GM12875 (cell line): ENCODE results near the gene NOTCH1.

Experiments used
- H3K4me3 ChIP-seq: one replicate; pipeline ENCODE4 v1.5.1; 2011; ENCODE audit warnings: low read depth, low read length, control low read depth
- TF ChIP-seq, protein P1 (sequence below): IDR thresholded peaks from 2 replicates; pipeline ENCODE4 v1.5.1; 2011; ENCODE audit warnings: low read depth, mild to moderate bottlenecking, control low read depth, inconsistent platforms, low read length, moderate library complexity, borderline replicate concordance; ENCODE audit not compliant: insufficient read depth

NOTCH1 gene

DNA sequence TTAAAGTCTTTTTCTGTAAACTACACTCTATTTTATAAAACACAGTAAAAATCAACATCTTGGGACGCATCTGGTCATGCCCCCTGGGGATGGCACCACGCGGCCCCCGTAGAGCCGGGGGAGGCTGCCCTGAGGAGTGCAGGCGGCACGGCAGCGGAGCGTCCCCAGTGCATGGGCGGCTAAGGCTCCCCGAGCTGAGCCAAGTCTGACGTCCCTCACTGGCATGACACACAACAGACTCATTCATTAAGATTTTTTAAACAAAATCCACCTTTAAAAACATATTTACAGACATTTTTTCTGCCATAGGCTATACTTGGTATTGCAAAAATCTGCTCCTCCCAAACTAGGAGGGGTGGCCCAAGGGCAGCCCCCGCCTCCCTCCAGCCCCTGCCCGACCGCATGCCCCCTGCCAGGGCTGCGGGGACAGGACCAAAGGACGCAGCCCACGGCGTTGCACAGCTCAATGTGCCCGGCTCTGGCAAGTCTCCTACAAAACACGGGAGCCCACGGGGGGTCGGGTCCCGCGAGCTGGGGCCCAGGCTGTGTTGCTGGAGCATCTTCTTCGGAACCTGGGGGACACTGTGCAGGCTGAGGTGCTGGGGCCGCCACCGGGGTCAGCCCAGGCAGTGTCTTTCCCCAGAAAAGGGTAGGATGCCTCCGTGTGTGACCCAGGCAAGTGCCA is 51.2 kb downstream of the NOTCH1 start:
- no peak overlapping the region for H3K4me3 ChIP-seq
- TF ChIP-seq, protein P1, sequence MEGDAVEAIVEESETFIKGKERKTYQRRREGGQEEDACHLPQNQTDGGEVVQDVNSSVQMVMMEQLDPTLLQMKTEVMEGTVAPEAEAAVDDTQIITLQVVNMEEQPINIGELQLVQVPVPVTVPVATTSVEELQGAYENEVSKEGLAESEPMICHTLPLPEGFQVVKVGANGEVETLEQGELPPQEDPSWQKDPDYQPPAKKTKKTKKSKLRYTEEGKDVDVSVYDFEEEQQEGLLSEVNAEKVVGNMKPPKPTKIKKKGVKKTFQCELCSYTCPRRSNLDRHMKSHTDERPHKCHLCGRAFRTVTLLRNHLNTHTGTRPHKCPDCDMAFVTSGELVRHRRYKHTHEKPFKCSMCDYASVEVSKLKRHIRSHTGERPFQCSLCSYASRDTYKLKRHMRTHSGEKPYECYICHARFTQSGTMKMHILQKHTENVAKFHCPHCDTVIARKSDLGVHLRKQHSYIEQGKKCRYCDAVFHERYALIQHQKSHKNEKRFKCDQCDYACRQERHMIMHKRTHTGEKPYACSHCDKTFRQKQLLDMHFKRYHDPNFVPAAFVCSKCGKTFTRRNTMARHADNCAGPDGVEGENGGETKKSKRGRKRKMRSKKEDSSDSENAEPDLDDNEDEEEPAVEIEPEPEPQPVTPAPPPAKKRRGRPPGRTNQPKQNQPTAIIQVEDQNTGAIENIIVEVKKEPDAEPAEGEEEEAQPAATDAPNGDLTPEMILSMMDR: no peak

DNA sequence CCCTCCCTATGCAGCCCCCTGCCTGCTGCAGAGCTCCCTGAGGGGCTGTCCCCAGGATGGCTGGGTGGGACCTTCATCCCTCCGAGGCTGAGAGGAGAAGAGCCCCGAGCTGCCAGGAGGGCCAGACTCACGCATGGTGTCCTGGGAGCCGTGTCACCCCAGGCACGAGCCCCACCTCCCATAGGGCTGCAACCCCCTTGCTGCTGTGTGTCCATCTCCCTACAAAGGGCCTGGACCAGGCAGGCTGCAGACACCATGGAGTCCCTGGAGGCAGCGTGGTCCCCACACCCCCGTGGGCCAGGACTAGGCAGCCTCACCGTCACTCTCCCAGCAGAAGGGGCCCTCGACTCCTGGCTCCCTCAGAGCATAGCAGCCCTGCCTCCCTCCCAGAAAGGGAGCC is 51.8 kb downstream of the NOTCH1 start:
- TF ChIP-seq, protein P1: no peak
- no peak overlapping the region for H3K4me3 ChIP-seq

DNA sequence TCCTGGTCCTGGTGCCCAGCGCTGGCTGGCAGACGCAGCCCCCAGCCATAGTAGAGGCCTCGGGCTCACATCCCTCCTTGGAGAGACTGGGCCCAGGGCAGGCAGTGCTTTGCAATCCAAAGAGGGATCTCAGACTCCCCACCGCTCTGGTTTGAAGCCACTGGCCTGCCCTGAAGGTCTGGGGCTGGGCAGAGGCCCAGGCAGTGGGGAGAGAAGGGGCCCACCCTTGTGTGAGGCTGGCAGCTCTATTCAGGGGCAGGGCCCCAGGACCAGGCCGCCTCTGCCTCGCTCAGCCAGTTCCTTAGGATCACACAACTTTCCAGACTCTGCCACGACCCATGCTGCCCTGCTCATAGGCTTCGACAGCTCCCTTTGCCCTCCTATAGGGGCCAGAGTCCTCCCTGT is 52.3 kb downstream of the NOTCH1 start:
- no peak overlapping the region for H3K4me3 ChIP-seq
- TF ChIP-seq, protein P1: no peak

DNA sequence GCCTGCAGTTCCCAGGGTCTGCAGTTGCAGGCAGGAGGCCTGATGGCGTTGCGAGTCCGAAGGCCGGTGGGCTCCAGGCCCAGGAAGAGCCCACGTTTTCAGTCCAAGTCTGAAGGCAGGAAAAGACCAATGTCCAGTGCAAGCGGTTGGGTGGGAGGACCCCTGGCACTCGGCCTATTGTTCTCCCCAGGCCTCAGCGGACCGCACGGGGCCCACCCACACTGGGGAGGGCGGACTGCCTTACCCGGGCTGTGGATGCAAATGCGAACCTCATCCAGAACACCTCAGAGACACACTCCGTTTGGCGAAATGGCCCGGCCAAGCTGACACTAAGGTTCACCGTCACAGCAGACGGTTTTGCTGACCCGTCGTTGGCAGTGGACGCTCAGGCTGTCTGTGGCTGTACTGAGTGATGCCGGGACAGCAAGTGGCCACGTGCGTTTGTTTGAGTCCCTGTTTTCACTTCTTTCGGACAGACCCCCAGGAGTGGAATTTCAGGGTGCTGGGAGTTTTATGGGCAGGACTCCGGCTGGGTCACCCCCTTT is 52.8 kb downstream of the NOTCH1 start:
- no peak overlapping the region for H3K4me3 ChIP-seq
- TF ChIP-seq, protein P1: no peak

DNA sequence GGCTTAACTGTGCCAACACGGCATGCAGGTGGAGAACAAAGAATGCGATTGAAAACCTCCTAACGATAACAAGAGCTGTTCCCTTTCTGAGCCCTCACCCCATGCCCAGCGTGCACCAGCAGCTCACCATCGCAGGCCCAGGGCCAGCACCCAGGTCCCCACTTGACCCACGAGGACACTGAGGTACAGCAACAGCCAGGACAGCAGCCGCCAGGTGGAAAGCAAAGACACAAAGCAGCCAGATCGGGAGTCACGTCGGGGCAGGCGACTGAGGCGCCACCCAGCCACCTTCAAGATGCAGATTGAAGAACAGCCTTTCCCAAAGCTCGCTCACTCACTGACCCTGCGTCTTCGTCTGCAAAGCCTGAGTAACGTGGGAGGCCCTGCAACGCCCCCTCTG is 56.1 kb downstream of the NOTCH1 start:
- TF ChIP-seq, protein P1: no peak
- H3K4me3 ChIP-seq: no peak overlapping the region

DNA sequence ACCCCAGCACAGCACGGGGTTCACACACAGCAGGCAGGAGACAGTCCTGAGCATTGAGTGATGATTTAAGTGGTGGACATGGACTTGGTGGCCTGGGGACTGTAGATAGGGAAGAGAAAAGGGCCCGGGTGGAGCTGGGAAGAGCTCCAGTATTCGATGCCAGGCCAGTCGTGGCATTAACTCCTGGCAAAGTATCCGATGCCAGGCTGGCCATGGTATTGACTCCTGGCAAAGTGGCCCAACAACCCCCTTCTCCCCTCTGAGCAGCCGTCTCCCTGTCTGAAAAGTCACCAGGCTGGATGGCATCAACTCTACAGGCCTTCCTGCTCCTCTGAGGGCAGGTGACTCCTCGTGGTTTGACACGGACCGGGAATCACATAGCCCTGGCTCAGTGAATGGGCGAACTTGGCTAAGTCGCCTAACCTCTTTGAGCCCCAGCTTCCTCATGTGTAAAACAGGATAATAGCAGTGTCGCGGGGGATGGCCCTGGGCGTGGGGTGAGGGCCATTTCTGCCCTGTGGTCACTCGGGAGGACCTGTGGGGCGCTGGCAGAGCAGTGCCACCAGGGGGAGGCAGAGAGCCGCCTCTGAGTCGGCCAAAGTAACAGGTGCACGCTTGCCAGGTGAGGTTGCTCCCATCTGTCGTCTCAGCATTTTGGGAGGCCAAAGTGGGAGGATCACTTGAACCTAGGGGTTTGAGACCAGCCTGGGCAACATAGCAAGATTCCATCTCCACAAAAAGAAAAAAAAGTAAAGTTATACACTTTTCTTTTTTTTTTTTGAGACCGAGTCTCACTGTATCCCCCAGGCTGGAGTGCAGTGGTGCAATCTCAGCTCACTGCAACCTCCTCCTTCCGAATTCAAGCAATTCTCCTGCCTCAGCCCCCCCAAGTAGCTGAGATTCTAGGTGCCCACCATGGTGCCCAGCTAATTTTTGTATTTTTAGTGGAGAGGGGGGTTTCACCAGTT is 57.3 kb downstream of the NOTCH1 start:
- TF ChIP-seq, protein P1: peak; percentile 96

DNA sequence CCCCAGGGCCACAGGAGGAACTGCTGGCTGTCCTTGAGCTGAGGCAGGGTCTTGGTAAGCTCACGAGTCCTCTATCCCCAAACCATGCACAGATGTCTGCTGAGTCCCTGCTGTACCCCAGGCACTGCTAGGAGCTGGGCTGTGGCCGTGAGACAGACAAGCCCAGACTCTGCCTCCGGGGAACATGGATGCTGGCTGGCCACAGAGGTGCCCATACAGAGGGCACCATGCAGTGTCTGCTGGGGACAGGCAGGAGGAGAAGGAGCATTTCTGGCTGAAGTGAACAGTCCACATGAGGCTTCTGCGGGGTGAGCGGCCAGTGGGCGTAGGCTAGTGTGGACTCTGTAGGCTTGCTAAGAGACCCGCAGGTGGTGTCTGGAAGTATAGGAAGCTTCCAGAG is 58.2 kb downstream of the NOTCH1 start:
- TF ChIP-seq, protein P1: no peak
- no peak overlapping the region for H3K4me3 ChIP-seq

More for the DNA sequence above, 57.3 kb downstream of the NOTCH1 start:
- no peak overlapping the region for H3K4me3 ChIP-seq
